Ishikawa (cell line): Measurements from ENCODE around the gene SDK2.

Experiments used
- CREB1 ChIP-seq: IDR thresholded peaks from 2 replicates; pipeline ENCODE4 v1.6.1; 2012; ENCODE audit warnings: low read depth
- EP300 ChIP-seq: IDR thresholded peaks from 2 replicates; pipeline ENCODE4 v1.6.1; 2012; ENCODE audit warnings: borderline replicate concordance
- MAX ChIP-seq: IDR thresholded peaks from 2 replicates; pipeline ENCODE4 v1.6.1; 2012
- REST ChIP-seq: IDR thresholded peaks from 2 replicates; pipeline ENCODE4 v1.6.1; 2012; ENCODE audit warnings: low read depth, mild to moderate bottlenecking
- TAF1 ChIP-seq: IDR thresholded peaks from 2 replicates; pipeline ENCODE4 v1.6.1; 2012; ENCODE audit warnings: low read depth, mild to moderate bottlenecking
- TEAD4 ChIP-seq: IDR thresholded peaks from 2 replicates; pipeline ENCODE4 v1.6.1; 2012

GRCh38 chr17:73404246-73404645 lies 240.0 kb downstream of the SDK2 start:
- TF ChIP-seq EP300 (no peak), MAX (no peak), CREB1 (no peak), TAF1 (no peak), REST (no peak), TEAD4 (no peak)
